Fibroblast of lung (primary cell): ENCODE data around the gene FCGBP. TPM values are rescaled to one million over a fixed set of nuclear protein-coding genes. Genes with fewer than 3 reads are reported as not detected.

Experiments used
- DNase-seq, 2 donors: peaks; one replicate each; pipeline versions ENCODE4 v3.0.0 to v3.0.0-alpha.2; 2010; ENCODE audit warnings: low read depth in 2 of 2
- H2AFZ ChIP-seq: 2 replicates; pipeline ENCODE4 v1.5.1; 2012; ENCODE audit warnings: low read length, control low read depth, inconsistent platforms
- H3K27ac ChIP-seq: 2 replicates; pipeline ENCODE4 v1.5.1; 2011; ENCODE audit warnings: low read length, control low read depth; ENCODE audit not compliant: insufficient read depth
- H3K27me3 ChIP-seq: 2 replicates; pipeline ENCODE4 v1.5.1; 2011; ENCODE audit warnings: mild to moderate bottlenecking, low read length; ENCODE audit not compliant: control insufficient read depth, insufficient read depth
- H3K36me3 ChIP-seq: 2 replicates; pipeline ENCODE4 v1.5.1; 2011; ENCODE audit warnings: low read length; ENCODE audit not compliant: control insufficient read depth, insufficient read depth
- H3K4me1 ChIP-seq: 2 replicates; pipeline ENCODE4 v1.5.1; 2011; ENCODE audit warnings: low read length; ENCODE audit not compliant: control insufficient read depth, insufficient read depth; ENCODE audit errors: extremely low read depth
- H3K4me2 ChIP-seq: 2 replicates; pipeline ENCODE4 v1.5.1; 2011; ENCODE audit warnings: low read length, control low read depth; ENCODE audit not compliant: insufficient read depth; ENCODE audit errors: extremely low read depth
- H3K4me3 ChIP-seq, 4 experiments: fragments of 200-600 bp in 1 of 4; sonication (generic) in 1 of 4; replicated peaks in 1 of 4; 2 replicates each; pipeline ENCODE4 v1.5.1; 2011 to 2016; ENCODE audit warnings: low read length in 4 of 4, low read depth in 3 of 4, mild to moderate bottlenecking in 3 of 4, control low read depth in 2 of 4, inconsistent platforms in 1 of 4, mixed read lengths in 1 of 4; ENCODE audit not compliant: insufficient read depth in 1 of 4; ENCODE audit errors: control extremely low read depth in 1 of 4
- H3K79me2 ChIP-seq: 2 replicates; pipeline ENCODE4 v1.5.1; 2012; ENCODE audit warnings: mild to moderate bottlenecking, low read length, inconsistent platforms; ENCODE audit not compliant: control insufficient read depth, insufficient read depth
- H3K9ac ChIP-seq: 2 replicates; pipeline ENCODE4 v1.5.1; 2011; ENCODE audit warnings: mild to moderate bottlenecking, low read length, control low read depth; ENCODE audit not compliant: insufficient read depth
- H3K9me3 ChIP-seq: 2 replicates; pipeline ENCODE4 v1.5.1; 2012; ENCODE audit warnings: low read depth, low read length; ENCODE audit not compliant: control insufficient read depth, insufficient read depth
- H4K20me1 ChIP-seq: 2 replicates; pipeline ENCODE4 v1.5.1; 2011; ENCODE audit warnings: low read length; ENCODE audit not compliant: control insufficient read depth, insufficient read depth; ENCODE audit errors: extremely low read depth
- CTCF ChIP-seq, 2 donors: IDR thresholded peaks in 1 of 2; conservative IDR thresholded peaks in 1 of 2; 1 replicate in 1 of 2; 2 replicates in 1 of 2; pipeline ENCODE4 v1.5.1; 2011 to 2012; ENCODE audit warnings: low read length in 2 of 2, control low read depth in 1 of 2, inconsistent platforms in 1 of 2, low read depth in 1 of 2, mild to moderate bottlenecking in 1 of 2
- EZH2 ChIP-seq: IDR thresholded peaks from 2 replicates; pipeline ENCODE4 v1.5.1; 2012; ENCODE audit warnings: low read length, control low read depth, mild to moderate bottlenecking; ENCODE audit errors: missing control alignments
- polyA plus RNA-seq, 2 donors: library from polyadenylated mRNA; depleted of rRNA in 1 of 2; stranded (reverse) in 1 of 2; unstranded in 1 of 2; fragments of >200 nt; gene quantifications; 2 replicates each; pipeline ENCODE4 v1.2.1, GENCODE V29; 2011 to 2012; ENCODE audit warnings: missing spikeins in 1 of 2
- total RNA-seq: library from RNA; depleted of rRNA; stranded (reverse); fragments of >200 nt; gene quantifications from 2 replicates; pipeline ENCODE4 v1.2.1, GENCODE V29; 2014

FCGBP gene
- total and polyA plus RNA-seq, 2 donors (not counting 1 experiment from before 2014, with no cell fraction given): 0.02 to 0.33 TPM

- no peak overlapping the region for H3K4me3 ChIP-seq
- no peaks in the 10 kb centered on the region for H3K9me3 ChIP-seq
- no peak for TF ChIP-seq CTCF (conservative IDR thresholded peaks at IDR 0.05 in 1 of 2, IDR thresholded peaks at IDR 0.05 in 1 of 2; ENCODE audit: low read depth in 1 of 2, low read length in 2 of 2)
- TF ChIP-seq EZH2: no peak
- no peaks in the 10 kb centered on the region for H3K36me3 ChIP-seq
- no peak for DNase-seq
- H3K79me2 ChIP-seq: no peaks in the 10 kb centered on the region
- no peaks in the 10 kb centered on the region for H3K27me3 ChIP-seq
- no peak overlapping the region for H3K9ac ChIP-seq
- no peak overlapping the region for H3K4me2 ChIP-seq
- no peaks in the 10 kb centered on the region for H4K20me1 ChIP-seq
- no peak overlapping the region for H2AFZ ChIP-seq
- no peaks in the 10 kb centered on the region for H3K4me1 ChIP-seq
- H3K27ac ChIP-seq: no peak overlapping the region
Observed at GRCh38 chr19:39927524-39928356, 6.7 kb downstream of the FCGBP start.

GRCh38 chr19:39927076-39927475, 7.4 kb downstream of the FCGBP start:
- no peaks in the 10 kb centered on the region for H3K4me1 ChIP-seq
- no peak overlapping the region for H2AFZ ChIP-seq
- H3K79me2 ChIP-seq: no peaks in the 10 kb centered on the region
- no peak overlapping the region for H3K9ac ChIP-seq
- no peak overlapping the region for H3K27ac ChIP-seq
- H3K9me3 ChIP-seq: no peaks in the 10 kb centered on the region
- no peak for DNase-seq
- TF ChIP-seq EZH2: no peak
- TF ChIP-seq CTCF (conservative IDR thresholded peaks at IDR 0.05 in 1 of 2, IDR thresholded peaks at IDR 0.05 in 1 of 2; ENCODE audit: low read depth in 1 of 2, low read length in 2 of 2): no peak
- no peak overlapping the region for H3K4me2 ChIP-seq
- no peaks in the 10 kb centered on the region for H3K27me3 ChIP-seq
- no peaks in the 10 kb centered on the region for H3K36me3 ChIP-seq
- no peaks in the 10 kb centered on the region for H4K20me1 ChIP-seq
- H3K4me3 ChIP-seq: no peak overlapping the region

- no peak for DNase-seq
- TF ChIP-seq EZH2: no peak
- no peak for TF ChIP-seq CTCF (conservative IDR thresholded peaks at IDR 0.05 in 1 of 2, IDR thresholded peaks at IDR 0.05 in 1 of 2; ENCODE audit: low read depth in 1 of 2, low read length in 2 of 2)
Observed at GRCh38 chr19:39926170-39926760, 8.2 kb downstream of the FCGBP start.

More at GRCh38 chr19:39926170-39926760, 8.2 kb downstream of the FCGBP start:
- Histone ChIP-seq H3K79me2 (no peaks in the 10 kb centered on the region), H3K27me3 (no peaks in the 10 kb centered on the region), H3K27ac (no peak overlapping the region), H3K4me3 (no peak overlapping the region), H3K9me3 (no peaks in the 10 kb centered on the region), H3K36me3 (no peaks in the 10 kb centered on the region), H3K4me1 (no peaks in the 10 kb centered on the region), H4K20me1 (no peaks in the 10 kb centered on the region), H3K4me2 (no peak overlapping the region), H2AFZ (no peak overlapping the region), H3K9ac (no peak overlapping the region)
